BLaER1 (cell line): ENCODE data around the gene ZNF750.

ENCODE experiments used
- H3K27ac ChIP-seq: shearing (Covaris generic); formaldehyde crosslinking; 2 replicates; pipeline ENCODE4 v1.8.1; 2022
- H3K27me3 ChIP-seq: shearing (Covaris generic); formaldehyde crosslinking; 2 replicates; pipeline ENCODE4 v1.8.1; 2022
- H3K36me3 ChIP-seq: shearing (Covaris generic); formaldehyde crosslinking; 2 replicates; pipeline ENCODE4 v1.8.1; 2022
- H3K4me1 ChIP-seq: shearing (Covaris generic); formaldehyde crosslinking; 2 replicates; pipeline ENCODE4 v1.8.1; 2022
- H3K4me2 ChIP-seq: shearing (Covaris generic); formaldehyde crosslinking; 2 replicates; pipeline ENCODE4 v1.8.1; 2022
- H3K4me3 ChIP-seq: shearing (Covaris generic); formaldehyde crosslinking; 2 replicates; pipeline ENCODE4 v1.8.1; 2022
- H3K9ac ChIP-seq: shearing (Covaris generic); formaldehyde crosslinking; 2 replicates; pipeline ENCODE4 v1.8.1; 2022
- H3K9me3 ChIP-seq: shearing (Covaris generic); formaldehyde crosslinking; 2 replicates; pipeline ENCODE4 v1.8.1; 2022
- H4K20me1 ChIP-seq: shearing (Covaris generic); formaldehyde crosslinking; 2 replicates; pipeline ENCODE4 v1.8.1; 2022
- Cebpa-rat ChIP-seq: shearing (Covaris generic); IDR thresholded peaks from 2 replicates; pipeline ENCODE4 v1.8.1; 2022

ZNF750 gene

DNA sequence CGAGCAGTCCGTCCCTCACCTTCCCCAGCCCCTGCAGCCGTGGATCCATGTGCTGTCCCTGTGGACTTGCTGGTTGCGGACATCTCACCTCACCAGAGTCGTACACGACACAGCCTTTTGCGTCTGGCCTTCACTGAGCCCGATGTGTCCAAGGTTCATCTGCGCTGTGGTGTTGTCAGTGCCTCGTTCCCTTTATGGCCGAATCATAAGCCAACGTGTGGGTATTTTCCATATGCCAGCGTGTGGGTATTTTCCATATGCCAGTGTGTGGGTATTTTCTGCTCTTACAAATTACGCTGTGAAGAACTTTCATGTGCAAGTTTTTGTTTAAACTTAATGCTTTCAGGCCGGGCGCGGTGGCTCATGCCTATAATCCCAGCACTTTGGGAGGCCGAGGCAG lies 56.3 kb downstream of the ZNF750 start:
- Histone ChIP-seq H3K9ac (no peak overlapping the region), H3K4me3 (no peak overlapping the region), H3K9me3 (no peaks in the 10 kb centered on the region), H3K27me3 (no peaks in the 10 kb centered on the region), H3K4me1 (peaks cover 78% of the 10 kb centered on the region), H3K27ac (no peak overlapping the region), H3K36me3 (peaks cover 33% of the 10 kb centered on the region), H3K4me2 (peak overlapping the region; percentile 89), H4K20me1 (peaks cover 49% of the 10 kb centered on the region)
- TF ChIP-seq Cebpa-rat = no peak

DNA sequence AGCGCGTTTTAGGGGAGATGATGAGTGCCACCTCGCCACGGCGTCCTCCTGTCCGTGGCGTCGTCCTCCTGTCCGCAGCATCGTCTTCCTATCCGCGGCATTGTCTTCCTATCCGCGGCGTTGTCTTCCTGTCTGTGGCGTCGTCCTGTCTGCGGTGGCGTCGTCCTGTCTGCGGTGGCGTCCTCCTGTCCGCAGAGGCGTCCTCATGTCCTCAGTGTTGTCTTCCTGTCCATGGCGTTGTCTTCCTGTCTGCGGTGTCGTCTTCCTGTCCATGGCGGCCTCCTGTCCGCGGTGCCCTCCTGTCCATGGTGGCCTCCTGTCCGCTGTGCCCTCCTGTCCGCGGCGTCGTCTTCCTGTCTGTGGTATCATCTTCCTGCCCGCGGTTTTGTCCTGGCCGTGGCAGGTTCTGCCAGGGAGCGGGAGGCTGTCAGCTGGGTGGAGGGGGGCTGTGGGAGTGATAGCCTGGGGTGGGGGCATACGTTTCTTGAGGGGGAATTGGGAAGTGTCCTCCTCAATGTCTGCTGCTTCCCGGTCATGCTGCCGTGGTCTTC lies 57.1 kb downstream of the ZNF750 start:
- TF ChIP-seq Cebpa-rat = no peak
- Histone ChIP-seq H3K4me1 (peaks cover 77% of the 10 kb centered on the region), H3K9me3 (no peaks in the 10 kb centered on the region), H3K9ac (0 out of 2 replicates have a peak overlapping the region, but pooled peaks have one; percentile 35), H3K36me3 (peaks cover 33% of the 10 kb centered on the region), H3K27ac (peak overlapping the region; percentile 35; the same call in 1 of the 2 replicates), H3K27me3 (no peaks in the 10 kb centered on the region), H4K20me1 (peaks cover 41% of the 10 kb centered on the region), H3K4me2 (peak overlapping the region; percentile 89), H3K4me3 (no peak overlapping the region)

DNA sequence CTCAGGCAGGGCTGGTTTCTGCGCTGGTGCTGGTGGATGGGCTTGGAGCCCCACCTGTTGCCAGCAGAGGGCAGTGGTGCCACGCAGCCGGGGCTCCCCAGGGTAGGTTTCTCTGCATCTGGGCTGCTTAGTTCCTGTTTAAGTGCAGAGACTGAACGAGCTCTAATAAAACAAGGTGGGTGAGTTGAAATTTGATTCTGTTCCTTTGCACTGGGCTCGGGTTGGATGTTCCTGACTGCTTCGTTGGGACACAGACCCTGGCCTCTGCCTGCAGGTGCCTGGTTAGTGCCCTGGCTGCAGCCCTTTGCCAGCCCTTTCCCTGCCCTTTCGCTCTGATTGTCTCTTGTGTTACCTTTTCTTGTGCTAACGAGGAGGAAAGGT lies 57.9 kb downstream of the ZNF750 start:
- H3K27ac ChIP-seq = 0 out of 2 replicates have a peak overlapping the region, but pooled peaks have one; percentile 35
- no peaks in the 10 kb centered on the region for H3K9me3 ChIP-seq
- peak overlapping the region; percentile 35; the same call in 1 of the 2 replicates for H3K9ac ChIP-seq
- H3K4me1 ChIP-seq = peaks cover 75% of the 10 kb centered on the region
- TF ChIP-seq Cebpa-rat = no peak
- H3K4me2 ChIP-seq = peak overlapping the region; percentile 89
- peaks cover 33% of the 10 kb centered on the region for H4K20me1 ChIP-seq
- no peak overlapping the region for H3K4me3 ChIP-seq
- peaks cover 33% of the 10 kb centered on the region for H3K36me3 ChIP-seq
- no peaks in the 10 kb centered on the region for H3K27me3 ChIP-seq

DNA sequence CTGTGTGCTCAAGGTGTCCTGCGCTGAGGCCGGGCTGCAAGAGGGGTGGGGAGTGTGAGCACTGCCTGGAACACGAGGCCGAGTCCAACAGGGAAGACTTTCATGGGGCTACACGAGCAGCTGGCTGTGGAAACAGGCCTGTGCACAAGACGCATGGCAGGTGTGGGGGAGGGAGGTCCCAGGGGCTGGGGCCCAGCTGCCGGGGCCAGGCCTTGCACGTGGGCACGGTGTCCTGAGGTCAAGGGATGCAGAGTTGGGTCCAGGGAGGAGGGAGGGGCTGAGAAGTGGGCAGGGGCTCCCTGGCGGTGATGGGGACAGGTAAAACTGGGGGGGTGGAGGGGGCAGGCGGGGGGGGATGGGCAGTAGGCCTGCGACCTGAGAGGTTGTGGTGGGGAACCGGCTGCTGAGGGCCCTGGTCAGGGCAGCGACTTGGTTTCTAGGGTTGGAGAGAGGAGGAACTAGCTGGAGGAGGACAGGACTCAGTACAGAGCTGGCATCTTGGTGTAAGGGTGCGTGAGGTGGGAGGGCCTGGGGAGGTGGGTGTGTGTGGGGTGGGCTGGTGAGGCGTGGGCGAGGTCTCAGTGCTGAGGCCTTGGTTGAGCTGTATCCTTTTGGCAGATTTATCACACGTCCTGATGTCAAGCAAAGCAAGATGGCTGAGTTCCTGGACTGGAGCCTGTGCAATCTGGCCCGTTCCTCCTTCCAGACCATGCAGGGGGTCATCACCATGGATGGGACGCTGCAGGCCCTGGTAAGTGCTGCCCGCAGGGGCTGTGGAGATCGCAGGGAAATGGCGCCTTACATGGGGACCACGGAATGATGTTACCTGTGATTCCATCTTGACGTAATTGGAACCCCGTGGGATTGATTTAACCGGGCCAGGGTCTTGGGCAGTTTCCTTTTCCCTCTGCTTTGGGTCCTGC lies 58.6 kb downstream of the ZNF750 start:
- H3K36me3 ChIP-seq = peaks cover 33% of the 10 kb centered on the region
- H3K27me3 ChIP-seq = no peaks in the 10 kb centered on the region
- peak overlapping the region; percentile 66; the same call in 1 of the 2 replicates for H3K27ac ChIP-seq
- no peak for TF ChIP-seq Cebpa-rat
- H4K20me1 ChIP-seq = peaks cover 28% of the 10 kb centered on the region
- H3K9me3 ChIP-seq = no peaks in the 10 kb centered on the region
- H3K4me3 ChIP-seq = no peak overlapping the region
- peak overlapping the region; percentile 89 for H3K4me2 ChIP-seq
- peak overlapping the region; percentile 62 for H3K9ac ChIP-seq
- peaks cover 76% of the 10 kb centered on the region for H3K4me1 ChIP-seq

DNA sequence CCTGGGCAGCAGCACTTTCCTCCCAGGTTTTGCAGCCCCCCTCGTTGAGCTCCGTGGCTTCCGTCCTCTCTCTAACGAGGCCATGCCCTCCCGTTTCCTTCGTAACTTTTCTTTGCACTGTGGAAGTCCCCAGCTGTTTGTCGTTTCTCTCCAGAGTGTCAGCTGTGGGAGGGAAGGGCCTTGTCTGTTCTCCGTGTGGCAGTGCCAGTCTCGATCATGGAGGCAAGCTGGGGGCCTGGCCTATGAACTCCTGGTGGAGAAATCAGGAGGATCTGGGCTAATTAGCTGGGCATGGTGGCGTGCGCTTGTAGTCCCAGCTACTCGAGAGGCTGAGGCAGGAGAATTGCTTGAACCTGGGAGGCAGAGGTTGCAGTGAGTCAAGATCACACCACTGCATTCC lies 59.6 kb downstream of the ZNF750 start:
- peak overlapping the region; percentile 62 for H3K9ac ChIP-seq
- H3K4me1 ChIP-seq = peaks cover 76% of the 10 kb centered on the region
- no peaks in the 10 kb centered on the region for H3K9me3 ChIP-seq
- H3K36me3 ChIP-seq = peaks cover 28% of the 10 kb centered on the region
- peak overlapping the region; percentile 66 for H3K27ac ChIP-seq
- H3K4me2 ChIP-seq = peak overlapping the region; percentile 89
- no peak overlapping the region; the same call in 1 of the 2 replicates for H3K4me3 ChIP-seq
- no peak for TF ChIP-seq Cebpa-rat
- peaks cover 27% of the 10 kb centered on the region for H4K20me1 ChIP-seq
- no peaks in the 10 kb centered on the region for H3K27me3 ChIP-seq

DNA sequence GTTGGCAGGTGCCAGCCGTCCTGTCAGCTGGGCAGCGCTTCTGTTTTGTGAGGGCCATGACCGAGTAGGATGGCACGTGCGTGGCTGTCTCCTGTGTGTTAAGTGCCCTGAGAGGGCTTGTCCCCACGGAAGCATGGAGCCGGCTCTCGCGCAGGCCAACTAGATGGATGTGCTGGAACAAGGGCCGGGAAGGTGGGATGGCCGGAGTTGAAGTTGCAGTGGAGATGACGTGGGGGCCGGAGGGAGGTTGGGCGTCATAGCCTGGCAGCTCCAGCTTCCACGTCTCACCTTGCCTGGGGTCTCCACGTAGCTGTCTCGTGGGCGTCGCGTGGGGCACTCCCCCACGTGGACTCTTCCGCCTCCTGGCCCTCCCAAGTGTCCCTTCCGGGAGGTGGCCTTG lies 60.3 kb downstream of the ZNF750 start:
- Histone ChIP-seq H3K4me2 (peak overlapping the region; percentile 89), H3K9me3 (no peaks in the 10 kb centered on the region), H3K4me3 (peak overlapping the region; percentile 17; the same call in 1 of the 2 replicates), H3K27me3 (no peaks in the 10 kb centered on the region), H3K9ac (peak overlapping the region; percentile 62), H3K36me3 (peaks cover 24% of the 10 kb centered on the region), H4K20me1 (peaks cover 34% of the 10 kb centered on the region), H3K4me1 (peaks cover 82% of the 10 kb centered on the region), H3K27ac (peak overlapping the region; percentile 66)
- TF ChIP-seq Cebpa-rat = no peak
